OCI-LY7 (cell line): ENCODE measurements around the gene UBE2L3. TPM values are rescaled to one million over a fixed set of nuclear protein-coding genes. Genes with fewer than 3 reads are reported as not detected.
"Not testable (repeated sequence)": the region's sequence is repeated elsewhere in the genome, so short reads cannot be mapped to it uniquely, and the experiment has no call there.

Experiments used
- BruUV-seq: library from RNA; stranded (reverse); fragments of 400-500 nt; replicated peaks from 2 replicates; lab custom pipeline; 2021; lab: Mats Ljungman, UMichigan
- CTCF ChIA-PET: fragments of 300-600 bp; sonication (Branson Sonifier 250); formaldehyde crosslinking; loops from one replicate; lab custom pipeline; 2022; ENCODE audit warnings: antibody characterized with exemption; ENCODE audit not compliant: unreplicated experiment; lab: Charles Lee
- POLR2A ChIA-PET: fragments of 300-600 bp; sonication (Branson Sonifier 250); formaldehyde crosslinking; loops from one replicate; lab custom pipeline; 2022; ENCODE audit warnings: antibody characterized with exemption; lab: Charles Lee
- DNase-seq: peaks from one replicate; pipeline ENCODE4 v3.0.0-alpha.2; 2015; ENCODE audit warnings: low spot score
- H2AFZ ChIP-seq: fragments of 200-600 bp; sonication (generic), shearing (Covaris generic); 2 replicates; pipeline ENCODE4 v1.6.1; 2014; ENCODE audit warnings: mild to moderate bottlenecking, antibody characterized with exemption, low read length, moderate library complexity
- H3K27ac ChIP-seq: fragments of 200-600 bp; sonication (generic); 2 replicates; pipeline ENCODE4 v1.5.1; 2014; ENCODE audit warnings: mixed run types, low read depth, mild to moderate bottlenecking, moderate library complexity, low read length, inconsistent platforms; ENCODE audit not compliant: poor library complexity, severe bottlenecking
- H3K36me3 ChIP-seq: fragments of 200-600 bp; sonication (generic); 2 replicates; pipeline ENCODE4 v1.6.1; 2014; ENCODE audit warnings: mild to moderate bottlenecking, antibody characterized with exemption, low read length, moderate library complexity, mixed read lengths; ENCODE audit not compliant: insufficient read depth
- H3K4me1 ChIP-seq: fragments of 200-600 bp; sonication (generic); 2 replicates; pipeline ENCODE4 v1.5.1; 2014; ENCODE audit warnings: mild to moderate bottlenecking, low read length; ENCODE audit not compliant: insufficient read depth, poor library complexity, severe bottlenecking
- H3K4me2 ChIP-seq: fragments of 200-600 bp; sonication (generic); 2 replicates; pipeline ENCODE4 v1.6.1; 2014; ENCODE audit warnings: mild to moderate bottlenecking, low read length
- H3K4me3 ChIP-seq: fragments of 200-600 bp; sonication (generic); 2 replicates; pipeline ENCODE4 v1.5.1; 2014; ENCODE audit warnings: mild to moderate bottlenecking, low read depth, low read length; ENCODE audit not compliant: poor library complexity, severe bottlenecking
- H3K79me2 ChIP-seq: fragments of 200-600 bp; sonication (generic); 2 replicates; pipeline ENCODE4 v1.6.1; 2016; ENCODE audit warnings: low read depth, mild to moderate bottlenecking, low read length, moderate library complexity, mixed read lengths; ENCODE audit not compliant: insufficient read depth
- H3K9me2 ChIP-seq: fragments of 200-600 bp; sonication (generic); 2 replicates; pipeline ENCODE4 v1.6.1; 2016; ENCODE audit warnings: mild to moderate bottlenecking, low read length, mixed read lengths; ENCODE audit not compliant: insufficient read depth
- H3K9me3 ChIP-seq: fragments of 200-600 bp; sonication (generic); 2 replicates; pipeline ENCODE4 v1.6.1; 2014; ENCODE audit warnings: mild to moderate bottlenecking, mixed run types, low read length, mixed read lengths
- H4K20me1 ChIP-seq: fragments of 200-600 bp; sonication (generic); 2 replicates; pipeline ENCODE4 v1.6.1; 2014; ENCODE audit warnings: mild to moderate bottlenecking, antibody characterized with exemption, low read length, moderate library complexity, mixed read lengths; ENCODE audit not compliant: insufficient read depth
- EZH2phosphoT487 ChIP-seq: fragments of 200-600 bp; sonication (generic); IDR thresholded peaks from 2 replicates; pipeline ENCODE4 v1.6.1; 2018; ENCODE audit warnings: low read depth, borderline replicate concordance, mild to moderate bottlenecking, mixed run types, antibody characterized with exemption, low read length, moderate library complexity, mixed read lengths
- intact Hi-C: fragments of 100-400 bp; cut with micrococcal nuclease; formaldehyde crosslinking; loops from one replicate; pipeline ENCODE4 v1.10.0; 2022; ENCODE audit not compliant: unreplicated experiment
- total RNA-seq, 2 experiments: library from RNA; depleted of rRNA in 1 of 2; stranded (reverse); fragments of >200 nt in 1 of 2; shearing (Covaris generic) in 1 of 2; gene quantifications; 2 replicates each; pipeline ENCODE4 v1.2.3, GENCODE V29; 2014 to 2022
- TF ChIP-seq, protein P1 (sequence below): fragments of 200-600 bp; sonication (generic); conservative IDR thresholded peaks from 2 replicates; pipeline ENCODE4 v1.5.1; 2014; ENCODE audit warnings: mild to moderate bottlenecking, antibody characterized with exemption, low read length, moderate library complexity, mixed read lengths

The UBE2L3 gene
- total RNA-seq, 2 experiments from 2014 or later = 63.8 to 67.1 TPM

- Histone ChIP-seq H3K9me3 (no peaks in the 10 kb centered on the region), H3K4me3 (no peak overlapping the region), H3K4me2 (no peak overlapping the region), H3K4me1 (peaks cover 13% of the 10 kb centered on the region), H4K20me1 (no peaks in the 10 kb centered on the region; the same call in 1 of the 2 replicates), H2AFZ (no peak overlapping the region), H3K36me3 (peaks cover 78% of the 10 kb centered on the region), H3K27ac (no peak overlapping the region), H3K79me2 (peaks cover 94% of the 10 kb centered on the region), H3K9me2 (no peaks in the 10 kb centered on the region)
- TF ChIP-seq EZH2phosphoT487 = no peak
- TF ChIP-seq, protein P1, sequence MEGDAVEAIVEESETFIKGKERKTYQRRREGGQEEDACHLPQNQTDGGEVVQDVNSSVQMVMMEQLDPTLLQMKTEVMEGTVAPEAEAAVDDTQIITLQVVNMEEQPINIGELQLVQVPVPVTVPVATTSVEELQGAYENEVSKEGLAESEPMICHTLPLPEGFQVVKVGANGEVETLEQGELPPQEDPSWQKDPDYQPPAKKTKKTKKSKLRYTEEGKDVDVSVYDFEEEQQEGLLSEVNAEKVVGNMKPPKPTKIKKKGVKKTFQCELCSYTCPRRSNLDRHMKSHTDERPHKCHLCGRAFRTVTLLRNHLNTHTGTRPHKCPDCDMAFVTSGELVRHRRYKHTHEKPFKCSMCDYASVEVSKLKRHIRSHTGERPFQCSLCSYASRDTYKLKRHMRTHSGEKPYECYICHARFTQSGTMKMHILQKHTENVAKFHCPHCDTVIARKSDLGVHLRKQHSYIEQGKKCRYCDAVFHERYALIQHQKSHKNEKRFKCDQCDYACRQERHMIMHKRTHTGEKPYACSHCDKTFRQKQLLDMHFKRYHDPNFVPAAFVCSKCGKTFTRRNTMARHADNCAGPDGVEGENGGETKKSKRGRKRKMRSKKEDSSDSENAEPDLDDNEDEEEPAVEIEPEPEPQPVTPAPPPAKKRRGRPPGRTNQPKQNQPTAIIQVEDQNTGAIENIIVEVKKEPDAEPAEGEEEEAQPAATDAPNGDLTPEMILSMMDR = no peak
- CTCF ChIA-PET = interaction anchor here (0.7 kb wide), 1 partner anchor 10 kb away, joined by 3 read pairs; no protein-coding TSS in a partner anchor
- intact Hi-C loops = no loop called here
- no TSS peak for BruUV-seq
- no peak for DNase-seq
- POLR2A ChIA-PET = interaction anchor here (0.6 to 1.2 kb wide), 4 partner anchors 10 to 25 kb away, joined by 3 to 4 read pairs (median 3); no protein-coding TSS in a partner anchor
These were observed 36.5 kb downstream of the UBE2L3 start for GRCh38 chr22:21603973-21604372.

GRCh38 chr22:21605887-21606564 is 38.5 kb downstream of the UBE2L3 start:
- H3K36me3 ChIP-seq = peaks cover 79% of the 10 kb centered on the region
- no peaks in the 10 kb centered on the region for H3K9me3 ChIP-seq
- H3K27ac ChIP-seq = no peak overlapping the region
- peaks cover 13% of the 10 kb centered on the region for H3K4me1 ChIP-seq
- TF ChIP-seq, protein P1 = no peak
- no peak for TF ChIP-seq EZH2phosphoT487
- H3K4me3 ChIP-seq = no peak overlapping the region
- no peaks in the 10 kb centered on the region; the same call in 1 of the 2 replicates for H4K20me1 ChIP-seq
- peaks cover 88% of the 10 kb centered on the region for H3K79me2 ChIP-seq
- ChIA-PET POLR2A (no interaction called here), CTCF (interaction anchor here (0.7 kb wide), 1 partner anchor 12 kb away, joined by 6 read pairs; no protein-coding TSS in a partner anchor)
- H3K4me2 ChIP-seq = no peak overlapping the region
- BruUV-seq = no TSS peak
- H2AFZ ChIP-seq = no peak overlapping the region
- intact Hi-C loops = no loop called here
- DNase-seq = no peak
- no peaks in the 10 kb centered on the region for H3K9me2 ChIP-seq

GRCh38 chr22:21606775-21607174 is 39.3 kb downstream of the UBE2L3 start:
- Histone ChIP-seq H3K4me3 (no peak overlapping the region), H3K9me3 (no peaks in the 10 kb centered on the region), H3K27ac (no peak overlapping the region), H3K4me1 (peaks cover 13% of the 10 kb centered on the region), H3K79me2 (peaks cover 81% of the 10 kb centered on the region), H3K9me2 (no peaks in the 10 kb centered on the region), H4K20me1 (no peaks in the 10 kb centered on the region; the same call in 1 of the 2 replicates), H3K4me2 (no peak overlapping the region), H3K36me3 (peaks cover 83% of the 10 kb centered on the region), H2AFZ (no peak overlapping the region)
- TF ChIP-seq EZH2phosphoT487 = no peak
- TF ChIP-seq, protein P1 = no peak
- ChIA-PET POLR2A (no interaction called here), CTCF (interaction anchor here (0.6 to 0.7 kb wide), 2 partner anchors 11 to 13 kb away, joined by 3 to 6 read pairs; no protein-coding TSS in a partner anchor)
- DNase-seq = no peak
- intact Hi-C loops = no loop called here
- BruUV-seq = no TSS peak

DNA sequence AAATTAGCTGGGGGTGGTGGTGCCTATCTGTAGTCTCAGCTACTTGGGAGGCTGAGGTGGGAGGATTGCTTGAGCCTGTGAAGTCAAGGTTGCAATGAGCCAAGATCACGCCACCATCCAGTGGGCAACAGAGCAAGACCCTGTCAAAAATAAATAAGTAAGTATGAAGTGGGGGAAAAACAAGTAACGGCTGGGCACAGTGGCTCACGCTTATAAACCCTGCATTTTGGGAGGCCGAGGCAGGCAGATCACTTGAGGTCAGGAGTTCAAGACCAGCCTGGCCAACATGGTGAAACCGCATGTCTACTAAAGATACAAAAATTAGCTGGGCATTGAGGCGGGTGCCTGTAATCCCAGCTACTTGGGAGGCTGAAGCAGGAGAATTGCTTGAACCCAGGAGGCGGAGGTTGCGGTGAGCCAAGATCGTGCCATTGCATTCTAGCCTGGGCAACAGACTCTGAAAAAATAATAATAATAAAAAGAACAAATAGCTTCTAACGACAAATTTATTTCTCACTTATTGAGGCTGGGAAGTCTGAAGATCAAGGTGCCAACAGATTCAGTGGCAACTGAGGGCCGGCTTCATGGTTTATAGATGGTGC is 42.1 kb downstream of the UBE2L3 start:
- peaks cover 20% of the 10 kb centered on the region for H3K4me1 ChIP-seq
- H3K4me2 ChIP-seq, H3K9me3 ChIP-seq, H3K27ac ChIP-seq, H4K20me1 ChIP-seq, CTCF ChIA-PET, H3K4me3 ChIP-seq, H2AFZ ChIP-seq, H3K9me2 ChIP-seq, DNase-seq, BruUV-seq: not testable (repeated sequence)
- H3K79me2 ChIP-seq = peaks cover 76% of the 10 kb centered on the region
- H3K36me3 ChIP-seq = peaks cover 83% of the 10 kb centered on the region
- intact Hi-C loops = loop anchor here (10.0 kb wide), 1 partner anchor 1395 kb away; no protein-coding TSS in a partner anchor
- POLR2A ChIA-PET = interaction anchor here (1.1 to 1.9 kb wide), 2 partner anchors 11 to 18 kb away, joined by 3 to 6 read pairs; no protein-coding TSS in a partner anchor
